H1 (cell line): ENCODE results near the gene RNGTT. TPM values are rescaled to one million over a fixed set of nuclear protein-coding genes. Genes with fewer than 3 reads are reported as not detected.

ENCODE experiments used
- CTCF ChIA-PET: fragments of 300-600 bp; sonication (Branson Sonifier 250); formaldehyde crosslinking; loops from one replicate; lab custom pipeline; 2021; ENCODE audit not compliant: partially characterized antibody; lab: Charles Lee
- POLR2A ChIA-PET: fragments of 300-600 bp; sonication (Branson Sonifier 250); formaldehyde crosslinking; loops from one replicate; lab custom pipeline; 2021; ENCODE audit warnings: inconsistent platforms; ENCODE audit not compliant: partially characterized antibody; lab: Charles Lee
- DNase-seq, 2 experiments: peaks; one replicate each; pipeline versions ENCODE4 v3.0.0 to v3.0.0-alpha.2; 2010 to 2022; ENCODE audit warnings: low spot score in 2 of 2, low read depth in 1 of 2, mixed read lengths in 1 of 2
- FAIRE-seq: peaks from 2 replicates; lab custom pipeline; 2011; peaks lifted over from hg19 to GRCh38; lab: Jason Lieb, UNC
- H2AFZ ChIP-seq: 2 replicates; pipeline ENCODE4 v1.8.1; 2012; ENCODE audit warnings: low read length, inconsistent platforms
- H2AK5ac ChIP-seq: 2 replicates; pipeline ENCODE4 v1.6.1; 2013; ENCODE audit warnings: low read depth, low read length
- H2BK120ac ChIP-seq: replicated peaks from 2 replicates; pipeline ENCODE3; 2013; ENCODE audit warnings: low read depth, low read length, inconsistent platforms
- H2BK12ac ChIP-seq: 2 replicates; pipeline ENCODE4 v1.6.1; 2013; ENCODE audit warnings: low read depth, low read length
- H2BK15ac ChIP-seq: 2 replicates; pipeline ENCODE4 v1.6.1; 2013; ENCODE audit warnings: low read length
- H2BK20ac ChIP-seq: 2 replicates; pipeline ENCODE4 v1.6.1; 2013; ENCODE audit warnings: low read length
- H2BK5ac ChIP-seq: 2 replicates; pipeline ENCODE4 v1.6.1; 2013; ENCODE audit warnings: low read depth, low read length
- H3K14ac ChIP-seq: 2 replicates; pipeline ENCODE4 v1.6.1; 2013; ENCODE audit warnings: inconsistent platforms; ENCODE audit not compliant: insufficient read length
- H3K18ac ChIP-seq: 2 replicates; pipeline ENCODE4 v1.6.1; 2013; ENCODE audit warnings: low read length; ENCODE audit errors: extremely low read depth
- H3K23ac ChIP-seq: 2 replicates; pipeline ENCODE4 v1.6.1; 2013; ENCODE audit warnings: inconsistent platforms; ENCODE audit not compliant: insufficient read length
- H3K23me2 ChIP-seq: 2 replicates; pipeline ENCODE4 v1.6.1; 2013; ENCODE audit warnings: low read depth, low read length
- H3K27ac ChIP-seq: 2 replicates; pipeline ENCODE4 v1.6.1; 2011; ENCODE audit warnings: low read depth, low read length, inconsistent platforms
- H3K27me3 ChIP-seq, 4 experiments: replicated peaks in 1 of 4; 1 replicate in 1 of 4; 2 replicates in 3 of 4; pipeline versions ENCODE4 v1.6.1 to v1.8.1; 2011 to 2013; ENCODE audit warnings: low read length in 3 of 4, mild to moderate bottlenecking in 3 of 4, inconsistent platforms in 2 of 4, mixed read lengths in 2 of 4, moderate library complexity in 1 of 4; ENCODE audit not compliant: control insufficient read depth in 3 of 4, insufficient read depth in 3 of 4; ENCODE audit errors: extremely low read depth in 1 of 4
- H3K36me3 ChIP-seq, 4 experiments: 2 replicates each; pipeline versions ENCODE4 v1.6.1 to v1.8.1; 2011 to 2013; ENCODE audit warnings: mild to moderate bottlenecking in 4 of 4, low read length in 3 of 4, moderate library complexity in 2 of 4, control low read depth in 1 of 4, inconsistent platforms in 1 of 4; ENCODE audit not compliant: insufficient read depth in 4 of 4, control insufficient read depth in 2 of 4
- H3K4ac ChIP-seq: replicated peaks from 2 replicates; pipeline ENCODE3; 2013; ENCODE audit warnings: low read length, low read depth, mixed read lengths, inconsistent platforms; ENCODE audit not compliant: insufficient read length
- H3K4me1 ChIP-seq, 4 experiments: replicated peaks in 1 of 4; 1 replicate in 1 of 4; 2 replicates in 3 of 4; pipeline versions ENCODE4 v1.6.1 to v1.8.1; 2011 to 2013; ENCODE audit warnings: low read length in 3 of 4, inconsistent platforms in 2 of 4, mixed read lengths in 1 of 4; ENCODE audit not compliant: insufficient read depth in 4 of 4, control insufficient read depth in 3 of 4
- H3K4me2 ChIP-seq, 2 experiments: 2 replicates each; pipeline versions ENCODE4 v1.6.1 to v1.8.1; 2011 to 2013; ENCODE audit warnings: low read depth in 2 of 2, low read length in 2 of 2, control low read depth in 1 of 2, inconsistent platforms in 1 of 2, mild to moderate bottlenecking in 1 of 2; ENCODE audit not compliant: insufficient read depth in 1 of 2
- H3K4me3 ChIP-seq, 4 experiments: fragments of 200-600, 300-600 bp in 1 of 4; sonication (generic), shearing (Covaris generic), sonication (Bioruptor Twin) in 1 of 4; 2 replicates each; pipeline versions ENCODE4 v1.5.1 to v1.8.1; 2011 to 2016; ENCODE audit warnings: low read length in 4 of 4, low read depth in 3 of 4, control low read depth in 2 of 4, inconsistent platforms in 2 of 4, mild to moderate bottlenecking in 2 of 4, mixed read lengths in 1 of 4, moderate library complexity in 1 of 4; ENCODE audit not compliant: insufficient read depth in 2 of 4; ENCODE audit errors: extremely low read depth in 1 of 4
- H3K56ac ChIP-seq: replicated peaks from 2 replicates; pipeline ENCODE3; 2013; ENCODE audit warnings: low read depth, mild to moderate bottlenecking, mixed read lengths, low read length, inconsistent platforms; ENCODE audit not compliant: insufficient read length
- H3K79me1 ChIP-seq: 2 replicates; pipeline ENCODE4 v1.6.1; 2013; ENCODE audit warnings: low read depth, low read length, control low read depth
- H3K79me2 ChIP-seq, 2 experiments: 2 replicates each; pipeline versions ENCODE4 v1.6.1 to v1.8.1; 2012 to 2013; ENCODE audit warnings: low read length in 2 of 2, mild to moderate bottlenecking in 2 of 2, inconsistent platforms in 1 of 2; ENCODE audit not compliant: insufficient read depth in 2 of 2, control insufficient read depth in 1 of 2
- H3K9ac ChIP-seq, 4 experiments: replicated peaks in 1 of 4; 1 replicate in 1 of 4; 2 replicates in 3 of 4; pipeline versions ENCODE4 v1.6.1 to v1.8.1; 2011 to 2013; ENCODE audit warnings: low read depth in 3 of 4, low read length in 3 of 4, control low read depth in 2 of 4, mild to moderate bottlenecking in 2 of 4, moderate library complexity in 2 of 4, inconsistent platforms in 1 of 4; ENCODE audit errors: extremely low read depth in 1 of 4
- H3K9me3 ChIP-seq, 2 experiments: 2 replicates each; pipeline versions ENCODE4 v1.6.1 to v1.8.1; 2012 to 2013; ENCODE audit warnings: mild to moderate bottlenecking in 2 of 2, moderate library complexity in 2 of 2, control low read depth in 1 of 2, inconsistent platforms in 1 of 2, low read depth in 1 of 2, low read length in 1 of 2, mixed read lengths in 1 of 2; ENCODE audit not compliant: insufficient read depth in 2 of 2
- H4K20me1 ChIP-seq, 2 experiments: replicated peaks in 1 of 2; 2 replicates each; pipeline versions ENCODE3 to v1.8.1; 2011 to 2013; ENCODE audit warnings: inconsistent platforms in 2 of 2, low read length in 2 of 2, mild to moderate bottlenecking in 1 of 2; ENCODE audit not compliant: insufficient read depth in 2 of 2, control insufficient read depth in 1 of 2
- H4K5ac ChIP-seq: 2 replicates; pipeline ENCODE4 v1.6.1; 2013; ENCODE audit warnings: low read length, low read depth, mixed read lengths, inconsistent platforms; ENCODE audit not compliant: insufficient read length
- H4K8ac ChIP-seq: 2 replicates; pipeline ENCODE4 v1.8.0; 2013; ENCODE audit warnings: mild to moderate bottlenecking, moderate library complexity, low read length, inconsistent platforms; ENCODE audit not compliant: insufficient read depth; ENCODE audit errors: extremely low read depth
- H4K91ac ChIP-seq: replicated peaks from 2 replicates; pipeline ENCODE3; 2013; ENCODE audit warnings: low read length, mixed read lengths, inconsistent platforms; ENCODE audit not compliant: insufficient read length
- BRCA1 ChIP-seq: IDR thresholded peaks from 2 replicates; pipeline ENCODE4 v1.6.1; 2012; ENCODE audit warnings: low read depth, low read length, improper control_type of control experiment
- KDM4A ChIP-seq: IDR thresholded peaks from one replicate; pipeline ENCODE4 v1.7.1; 2012; ENCODE audit warnings: low read depth, mild to moderate bottlenecking, moderate library complexity, low read length, inconsistent platforms; ENCODE audit not compliant: severe bottlenecking
- KDM5A ChIP-seq: fragments of 200-600 bp; IDR thresholded peaks from 2 replicates; pipeline ENCODE4 v1.7.1; 2012; ENCODE audit warnings: mild to moderate bottlenecking, low read length, inconsistent platforms, mixed read lengths
- MAX ChIP-seq: IDR thresholded peaks from 2 replicates; pipeline ENCODE4 v1.6.1; 2012; ENCODE audit warnings: inconsistent platforms
- POLR2A ChIP-seq, 2 experiments: IDR thresholded peaks; 1 replicate in 1 of 2; 2 replicates in 1 of 2; pipeline ENCODE4 v1.6.1; 2011; ENCODE audit warnings: low read depth in 2 of 2, low read length in 2 of 2, mild to moderate bottlenecking in 2 of 2; ENCODE audit errors: control extremely low read depth in 1 of 2
- POLR2AphosphoS5 ChIP-seq: IDR thresholded peaks from 2 replicates; pipeline ENCODE4 v1.6.1; 2011; ENCODE audit warnings: low read depth, low read length
- TAF7 ChIP-seq: optimal IDR thresholded peaks from 2 replicates; pipeline ENCODE3; 2011; ENCODE audit warnings: low read depth, mild to moderate bottlenecking, inconsistent platforms, low read length, moderate library complexity, borderline replicate concordance
- WGBS, 2 experiments: shearing (Covaris generic) in 1 of 2; methylation state at CpG; one replicate each; pipeline versions ENCODE4 v1.1.6 to v1.1.7; 2013 to 2015; ENCODE audit warnings: low lambda C conversion rate in 2 of 2, mixed read lengths in 2 of 2, inconsistent platforms in 1 of 2, low coverage in 1 of 2, missing lambda C conversion rate in 1 of 2; ENCODE audit not compliant: insufficient replicate concordance in 2 of 2, insufficient coverage in 1 of 2, insufficient read length in 1 of 2; ENCODE audit errors: extremely low coverage in 1 of 2, missing lambda C conversion rate in 1 of 2; 5-methylcytosine and 5-hydroxymethylcytosine counted together
- polyA plus RNA-seq, 7 experiments: library from polyadenylated mRNA; depleted of rRNA in 3 of 7; stranded (reverse) in 5 of 7; unstranded in 2 of 7; fragments of >200 nt in 5 of 7; fragments of 200-250 nt in 2 of 7; gene quantifications; 1 replicate in 5 of 7; 2 replicates in 1 of 7; 4 replicates in 1 of 7; pipeline versions ENCODE4 v1.2.1 to v1.2.3, GENCODE V29; 2011 to 2013; ENCODE audit warnings: missing spikeins in 2 of 7, mixed read lengths in 2 of 7
- total RNA-seq: library from RNA; stranded (reverse); fragmentation: NEBNext Ultra II Directional; extraction: Animal tissue kit (Norgen Biotek cat#: 25700); gene quantifications from 2 replicates; pipeline ENCODE4 v1.2.1, GENCODE V29; 2021
- TF ChIP-seq, protein P1 (sequence below), 3 experiments: IDR thresholded peaks; 1 replicate in 2 of 3; 2 replicates in 1 of 3; pipeline versions ENCODE4 v1.5.1 to v1.6.1; 2011; ENCODE audit warnings: low read length in 3 of 3, mild to moderate bottlenecking in 3 of 3, inconsistent platforms in 2 of 3, low read depth in 1 of 3, moderate library complexity in 1 of 3; ENCODE audit not compliant: insufficient read depth in 1 of 3; ENCODE audit errors: control extremely low read depth in 1 of 3

Gene RNGTT
- total and polyA plus RNA-seq, 2 of the 8 experiments (the other 6 are each of a cell fraction or from before 2014, with no cell fraction given) = 3.6 to 21.2 TPM

- no peaks in the 10 kb centered on the region for H3K79me2 ChIP-seq
- DNase-seq (peak; percentile 47 to 83), FAIRE-seq (peak; percentile 94)
- H3K23me2 ChIP-seq = no peaks in the 10 kb centered on the region
- H3K18ac ChIP-seq = peak overlapping the region; percentile 17; the same call in 1 of the 2 replicates
- no peak overlapping the region for H3K4ac ChIP-seq
- H4K91ac ChIP-seq = no peak overlapping the region
- no peak overlapping the region for H3K9ac ChIP-seq
- H3K4me1 ChIP-seq = peaks cover 4 to 17% (median 9%) of the 10 kb centered on the region in 4 experiments
- no peaks in the 10 kb centered on the region for H3K79me1 ChIP-seq
- no peak overlapping the region for H4K5ac ChIP-seq
- ChIA-PET POLR2A (no interaction called here), CTCF (interaction anchor here (0.8 to 1.2 kb wide), 9 partner anchors 9 to 789 kb away, joined by 3 to 5 read pairs (median 3); no protein-coding TSS in a partner anchor)
- H2BK120ac ChIP-seq = no peak overlapping the region
- no peak overlapping the region for H3K56ac ChIP-seq
- H3K27ac ChIP-seq = peak overlapping the region; percentile 37; the same call in 1 of the 2 replicates
- peak overlapping the region; percentile 58; the same call in 1 of the 2 replicates for H2BK5ac ChIP-seq
- H2BK15ac ChIP-seq = no peak overlapping the region
- H3K4me2 ChIP-seq = peak overlapping the region; percentile 64 to 66
- no peak overlapping the region for H3K23ac ChIP-seq
- no peaks in the 10 kb centered on the region for H3K36me3 ChIP-seq
- H3K9me3 ChIP-seq = no peaks in the 10 kb centered on the region
- peak overlapping the region; percentile 17; the same call in 1 of the 2 replicates for H2BK12ac ChIP-seq
- WGBS, 2 experiments = 31% methylated on average over 12 of the region's 13 CpGs; no CpG with 5 or more reads in 1 of the 2 experiments
- H3K4me3 ChIP-seq = peak overlapping the region in 2 of 4 experiments; percentile 10 to 26; a peak in 3 of 8 replicates
- no peak overlapping the region for H3K14ac ChIP-seq
- H4K8ac ChIP-seq = no peak overlapping the region
- H2BK20ac ChIP-seq = no peak overlapping the region
- H4K20me1 ChIP-seq = peaks cover 0 to 3% of the 10 kb centered on the region in 2 experiments
- no peak overlapping the region for H2AK5ac ChIP-seq
- no peaks in the 10 kb centered on the region; a peak in 1 of 7 replicates for H3K27me3 ChIP-seq
- 0 out of 2 replicates have a peak overlapping the region, but pooled peaks have one; percentile 8 for H2AFZ ChIP-seq
- no peak for TF ChIP-seq POLR2A (IDR thresholded peaks at IDR 0.05; ENCODE audit: control extremely low read depth in 1 of 2, low read depth in 2 of 2, low read length in 2 of 2)
- TF ChIP-seq POLR2AphosphoS5 = no peak
- no peak for TF ChIP-seq BRCA1
- no peak for TF ChIP-seq KDM4A
- TF ChIP-seq, protein P1, sequence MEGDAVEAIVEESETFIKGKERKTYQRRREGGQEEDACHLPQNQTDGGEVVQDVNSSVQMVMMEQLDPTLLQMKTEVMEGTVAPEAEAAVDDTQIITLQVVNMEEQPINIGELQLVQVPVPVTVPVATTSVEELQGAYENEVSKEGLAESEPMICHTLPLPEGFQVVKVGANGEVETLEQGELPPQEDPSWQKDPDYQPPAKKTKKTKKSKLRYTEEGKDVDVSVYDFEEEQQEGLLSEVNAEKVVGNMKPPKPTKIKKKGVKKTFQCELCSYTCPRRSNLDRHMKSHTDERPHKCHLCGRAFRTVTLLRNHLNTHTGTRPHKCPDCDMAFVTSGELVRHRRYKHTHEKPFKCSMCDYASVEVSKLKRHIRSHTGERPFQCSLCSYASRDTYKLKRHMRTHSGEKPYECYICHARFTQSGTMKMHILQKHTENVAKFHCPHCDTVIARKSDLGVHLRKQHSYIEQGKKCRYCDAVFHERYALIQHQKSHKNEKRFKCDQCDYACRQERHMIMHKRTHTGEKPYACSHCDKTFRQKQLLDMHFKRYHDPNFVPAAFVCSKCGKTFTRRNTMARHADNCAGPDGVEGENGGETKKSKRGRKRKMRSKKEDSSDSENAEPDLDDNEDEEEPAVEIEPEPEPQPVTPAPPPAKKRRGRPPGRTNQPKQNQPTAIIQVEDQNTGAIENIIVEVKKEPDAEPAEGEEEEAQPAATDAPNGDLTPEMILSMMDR (IDR thresholded peaks at IDR 0.05; ENCODE audit: control extremely low read depth in 1 of 3, insufficient read depth in 1 of 3, low read depth in 1 of 3, low read length in 3 of 3) = peak; percentile 56 to 63 (median 59)
- peak; percentile 8; the same call in 1 of the 2 replicates for TF ChIP-seq MAX
- TF ChIP-seq TAF7 = no peak
- no peak for TF ChIP-seq KDM5A
Measured at GRCh38 chr6:88725111-88725975, 238.1 kb downstream of the RNGTT start.
